Occipital lobe (tissue), 2 donors: ENCODE data around the gene SAMD14. TPM values are rescaled to one million over a fixed set of nuclear protein-coding genes. Genes with fewer than 3 reads are reported as not detected.

ENCODE experiments used
- DNase-seq: peaks from one replicate; lab custom pipeline; 2025; lab: John Stamatoyannopoulos, UW
- total RNA-seq: library from RNA; depleted of rRNA; stranded (reverse); fragments of >200 nt; gene quantifications from one replicate; pipeline ENCODE4 v1.2.3, GENCODE V29; 2014

The SAMD14 gene
- 21.5 TPM for total RNA-seq

DNA sequence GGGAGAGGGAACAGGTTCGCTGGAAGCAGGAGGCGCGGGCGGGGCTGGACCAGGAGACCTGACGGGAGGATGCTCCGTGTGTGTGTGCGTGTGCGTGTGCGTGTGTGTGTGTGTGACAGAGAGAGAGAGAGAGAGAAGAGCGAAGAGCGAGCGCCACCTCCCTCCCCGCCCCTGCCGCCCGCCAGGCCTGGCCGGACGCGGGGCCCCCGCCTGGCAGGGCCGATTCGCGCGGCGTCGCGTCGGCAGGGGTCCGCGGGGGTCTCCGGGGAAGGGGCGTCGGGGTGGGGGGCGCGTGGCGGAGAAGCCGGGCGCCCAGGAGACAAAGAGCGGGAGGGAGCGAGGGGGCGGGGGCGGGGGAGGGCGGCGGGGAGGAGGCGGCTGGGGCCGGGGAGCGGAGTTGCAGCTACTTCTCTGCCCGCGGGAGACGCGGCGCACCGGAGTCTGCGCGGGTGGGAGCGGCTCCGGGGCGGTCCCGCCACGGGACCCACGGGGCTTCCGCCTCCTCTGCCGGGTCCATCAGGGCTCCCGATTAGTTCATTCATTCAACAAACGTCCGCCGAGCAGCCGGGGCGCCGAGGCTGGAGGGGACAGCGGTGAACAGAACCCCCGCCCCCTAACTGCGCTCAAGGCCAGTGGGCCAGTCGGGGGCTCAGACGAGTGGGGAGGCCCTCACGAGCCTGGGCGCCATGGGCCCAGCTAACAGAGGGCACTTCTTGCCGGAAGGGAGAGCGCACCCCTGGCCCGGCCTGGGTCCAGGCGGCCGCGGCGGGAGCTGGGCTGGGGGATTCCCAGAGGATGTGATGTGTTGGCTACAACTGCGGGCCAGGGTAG lies at the start of gene SAMD14:
Gene SAMD14 (minus strand): TSS at position 433 of the 831 bp plus-strand sequence. CDS start 5,201 bp downstream, outside the sequence.
- DNase-seq = no peak

DNA sequence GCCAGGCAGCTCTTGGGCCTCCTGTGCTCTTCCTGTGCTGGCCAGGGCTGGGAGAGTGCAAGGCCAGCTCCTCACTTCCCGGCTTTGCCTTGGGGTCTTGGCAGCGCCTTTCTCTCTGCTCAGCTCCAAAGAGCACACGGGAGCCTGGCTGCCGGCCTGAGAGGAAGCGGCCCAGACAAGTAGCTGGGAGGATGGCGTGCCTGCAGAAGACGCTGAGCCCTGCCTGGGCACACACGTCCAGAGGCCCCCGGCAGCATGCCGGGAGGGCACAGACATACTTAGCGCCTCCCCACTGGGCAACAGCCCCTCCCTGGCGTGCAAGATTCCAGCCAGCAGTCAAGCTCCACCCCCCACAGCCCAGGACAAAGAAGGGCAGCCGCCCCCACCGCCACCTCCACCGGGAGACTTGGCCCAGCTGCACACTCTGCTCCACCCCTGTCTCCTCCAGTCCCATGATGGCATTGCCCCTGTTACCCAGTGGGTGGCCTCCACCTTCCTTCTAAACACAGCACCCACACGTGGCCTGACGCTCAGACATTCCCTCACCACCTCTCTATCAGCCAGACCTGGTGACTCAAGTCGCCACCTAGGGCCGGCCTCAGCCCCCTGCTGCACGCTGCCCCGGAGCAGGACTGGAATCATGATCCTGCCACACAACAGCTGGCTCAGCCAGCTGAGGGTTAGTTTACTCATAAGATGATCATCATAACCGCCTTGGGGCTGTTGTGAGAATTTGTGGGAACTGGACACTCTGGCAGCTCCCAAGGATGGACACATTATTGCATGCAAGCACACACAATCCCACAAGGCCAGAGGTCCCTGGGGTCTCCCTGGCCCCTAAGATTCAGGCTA lies 48.2 kb upstream of the SAMD14 start:
- no peak for DNase-seq

DNA sequence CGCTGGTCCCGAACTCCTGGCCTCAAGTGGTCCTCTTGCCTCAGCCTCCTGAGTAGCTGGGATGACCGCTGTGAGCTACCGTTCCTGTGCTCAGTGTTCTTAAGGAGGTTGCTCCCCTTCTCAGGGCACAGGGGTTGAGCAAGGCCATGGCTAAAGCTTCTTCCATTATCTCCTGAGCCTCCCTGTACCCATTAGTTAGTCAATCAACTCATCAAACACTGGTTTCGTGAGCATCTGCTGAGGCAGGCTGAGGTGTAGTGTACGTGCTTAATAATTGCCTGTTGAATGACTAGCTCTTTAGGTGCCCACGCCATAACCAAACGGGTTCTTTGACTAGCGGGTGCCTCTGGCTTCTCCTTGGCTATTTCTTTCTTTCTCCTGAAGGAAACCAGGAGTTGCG lies 47.5 kb upstream of the SAMD14 start:
- DNase-seq = no peak

DNA sequence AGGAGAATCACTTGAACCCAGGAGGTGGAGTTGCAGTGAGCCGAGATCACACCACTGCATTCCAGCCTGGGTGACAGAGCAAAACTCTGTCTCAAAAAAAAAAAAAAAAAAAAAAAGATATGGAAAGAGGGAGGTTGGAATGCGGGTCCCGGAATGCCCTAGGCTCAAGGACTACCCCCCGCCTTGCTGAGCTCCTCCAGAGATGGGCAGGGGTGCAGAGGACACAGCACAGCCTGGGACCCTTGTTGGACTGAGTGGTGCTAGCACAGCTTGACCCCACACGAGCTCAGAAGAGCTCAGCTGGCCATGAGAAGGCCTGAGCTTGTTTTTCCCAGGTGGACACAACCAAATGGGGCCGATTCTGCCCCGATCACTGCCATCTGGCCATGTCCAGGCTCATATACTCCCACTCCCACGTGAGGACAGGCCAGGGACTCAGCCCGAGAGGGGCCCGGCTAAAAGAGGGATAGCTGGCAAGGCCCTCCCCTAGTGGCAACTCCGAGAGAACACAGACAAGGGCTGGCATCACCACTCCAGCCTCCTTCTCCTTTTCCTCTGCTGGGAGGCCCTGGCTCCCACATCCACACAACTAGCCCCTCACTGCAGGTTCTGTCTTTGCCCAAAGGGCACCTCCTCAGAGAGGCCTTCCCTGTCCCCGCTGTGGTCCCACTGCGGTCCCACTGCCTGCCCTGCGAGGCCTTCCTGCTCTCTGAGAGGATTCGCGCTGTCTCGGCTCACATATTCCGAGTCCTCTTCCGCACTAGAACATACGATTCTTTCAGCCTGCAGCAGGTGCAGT lies 46.8 kb upstream of the SAMD14 start:
- no peak for DNase-seq

DNA sequence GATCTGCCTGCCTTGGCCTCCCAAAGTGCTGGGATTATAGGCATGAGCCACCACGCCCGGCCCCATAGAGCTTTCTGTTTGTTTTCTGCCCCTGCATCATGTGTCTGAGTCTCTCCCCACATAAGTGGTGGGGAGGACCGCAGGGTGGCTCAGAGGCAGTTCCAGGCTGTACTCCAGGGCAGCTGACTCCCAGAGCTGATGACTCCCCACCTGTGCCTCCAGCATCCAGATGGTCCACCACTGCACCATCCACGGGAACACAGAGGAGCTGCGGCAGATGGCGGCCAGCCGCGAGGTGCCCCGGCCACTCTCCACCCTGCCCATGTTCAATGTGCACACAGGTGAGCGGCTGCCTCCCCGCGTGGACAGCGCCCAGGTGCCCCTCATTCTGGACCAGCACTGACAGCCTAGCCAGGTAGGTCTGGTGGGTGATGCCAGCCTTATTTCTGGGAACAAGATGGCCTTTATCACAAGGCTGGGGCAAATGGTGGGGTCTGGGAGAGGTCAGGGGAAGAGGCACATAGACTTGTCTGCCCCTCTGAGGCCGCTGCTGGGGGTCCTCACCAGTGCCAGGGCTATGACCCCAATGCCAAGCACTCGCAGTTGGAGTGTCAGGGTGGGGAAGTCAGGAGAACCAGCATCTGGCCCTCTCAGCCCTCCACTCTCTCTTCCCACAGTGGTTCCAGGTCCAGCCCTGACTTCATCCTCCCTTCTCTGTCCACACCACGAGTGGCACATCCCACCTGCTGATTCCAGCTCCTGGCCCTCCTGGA lies 45.3 kb upstream of the SAMD14 start:
- DNase-seq = no peak

DNA sequence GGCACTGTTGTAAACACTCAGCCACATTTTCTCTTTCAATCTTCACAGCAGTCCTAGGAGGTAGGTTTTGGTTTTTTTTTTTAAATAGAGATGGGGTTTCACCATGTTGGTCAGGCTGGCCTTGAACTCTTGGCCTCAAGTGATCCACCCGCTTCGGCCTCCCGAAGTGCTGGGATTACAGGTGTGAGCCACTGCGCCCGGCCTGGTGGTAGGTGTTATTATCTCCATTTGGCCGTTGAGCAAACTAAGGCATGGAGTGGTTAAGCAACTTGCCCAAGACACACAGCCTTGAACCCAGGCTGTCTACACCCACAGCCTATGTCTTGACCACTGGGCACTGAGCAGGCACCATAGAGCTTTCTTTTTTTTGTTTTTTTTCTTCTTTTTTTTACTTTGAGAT lies 44.5 kb upstream of the SAMD14 start:
- DNase-seq = no peak

DNA sequence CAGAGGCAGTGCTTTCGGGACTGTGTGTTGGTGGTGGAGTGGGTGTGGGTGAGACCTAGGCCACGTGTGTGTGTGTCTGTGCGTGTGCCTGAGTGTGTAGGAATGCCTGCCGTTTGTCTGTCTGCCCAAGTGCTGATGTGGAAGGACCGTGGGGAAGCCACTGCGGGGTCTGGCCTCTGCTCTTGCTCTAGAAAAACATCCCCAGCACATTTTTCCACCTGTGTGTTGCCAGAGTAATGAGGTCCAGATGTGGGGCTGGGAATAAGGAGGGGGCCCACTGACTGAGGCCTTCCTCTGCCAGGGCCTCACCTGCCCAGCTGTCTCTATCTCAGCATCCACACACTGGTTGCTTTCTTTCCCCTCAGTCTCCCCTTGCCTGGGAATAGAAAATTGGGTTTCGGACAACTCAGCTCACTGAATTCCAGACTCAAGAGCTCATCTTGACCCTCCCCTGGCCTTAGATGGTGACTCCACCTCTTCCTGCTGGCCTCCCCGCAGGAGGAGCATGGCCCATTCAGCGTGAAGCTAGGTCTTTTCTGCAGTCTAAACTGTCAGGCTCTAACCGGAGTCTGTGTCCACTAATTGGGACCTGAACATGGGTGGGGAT lies 43.5 kb upstream of the SAMD14 start:
- no peak for DNase-seq

DNA sequence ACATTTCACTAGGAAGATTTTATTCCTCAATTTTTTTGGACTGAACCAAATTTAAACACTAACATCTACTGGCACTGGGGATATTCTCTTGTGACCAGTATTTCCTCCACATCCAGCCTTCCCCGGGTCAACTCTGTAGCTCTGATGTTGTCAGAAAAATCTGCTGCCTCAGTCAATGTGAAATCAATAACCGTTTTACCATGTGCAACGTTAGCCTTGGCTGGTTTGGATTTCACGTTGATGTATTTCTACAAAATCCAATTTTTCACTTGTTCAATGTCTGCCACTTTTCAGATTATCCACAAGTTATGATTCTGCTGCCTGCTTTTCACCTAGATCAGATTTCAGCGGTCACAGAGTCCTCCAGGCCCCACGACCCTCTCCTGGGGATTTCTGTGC lies 43.0 kb upstream of the SAMD14 start:
- no peak for DNase-seq

DNA sequence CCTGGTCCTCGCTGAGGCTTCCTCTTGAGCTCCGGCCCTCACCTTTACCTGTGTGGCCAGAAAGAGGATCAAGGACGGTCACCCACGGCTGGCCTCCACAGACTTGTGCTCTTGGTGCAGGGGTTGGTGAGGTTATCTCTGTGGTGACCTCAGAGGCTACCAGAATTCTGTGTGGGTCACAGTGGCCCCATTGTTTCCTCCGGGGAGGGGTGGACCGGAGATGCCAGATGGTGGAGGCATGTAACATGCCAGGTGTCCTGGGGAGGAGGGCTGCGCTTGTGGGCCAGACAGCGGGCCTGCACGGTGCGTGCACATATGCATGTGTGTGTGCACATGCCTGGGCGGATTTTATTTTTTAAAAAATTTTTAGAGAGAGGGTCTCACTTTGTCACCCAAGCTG lies 42.2 kb upstream of the SAMD14 start:
- DNase-seq = no peak

DNA sequence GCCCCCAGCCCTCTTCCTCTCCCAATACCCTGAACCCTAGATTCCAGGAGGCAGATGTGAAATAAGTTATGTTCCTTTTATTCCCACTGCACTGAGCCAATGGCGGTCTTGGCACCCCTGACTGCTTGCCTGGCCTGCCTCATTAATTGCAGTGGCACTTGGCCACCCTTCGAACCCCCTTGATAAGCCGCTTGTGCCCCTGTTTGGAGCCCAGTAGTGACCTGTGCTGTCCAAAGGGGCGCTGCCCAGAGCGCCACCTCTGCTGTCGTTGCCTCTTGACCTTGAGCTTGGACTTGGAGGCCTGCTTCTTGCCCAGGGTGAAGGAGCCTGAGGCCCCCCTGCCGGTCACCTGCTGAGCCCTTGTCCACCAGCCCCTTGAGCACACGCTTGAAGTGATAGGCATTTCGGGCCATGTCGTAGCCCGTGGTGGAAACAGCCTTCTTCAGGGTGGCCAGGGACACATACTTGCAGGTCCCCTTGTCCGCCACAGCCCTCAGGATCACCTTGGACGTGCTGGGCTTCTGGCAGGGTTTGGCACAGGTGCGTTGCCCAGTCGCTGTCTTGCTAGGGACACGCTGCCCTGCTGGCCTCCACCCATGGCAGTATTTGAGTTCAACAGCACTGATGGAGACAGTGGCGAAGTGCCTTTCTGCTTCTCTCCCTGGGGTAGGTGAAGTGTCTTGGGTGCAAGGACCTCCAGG lies 41.6 kb upstream of the SAMD14 start:
- no peak for DNase-seq

DNA sequence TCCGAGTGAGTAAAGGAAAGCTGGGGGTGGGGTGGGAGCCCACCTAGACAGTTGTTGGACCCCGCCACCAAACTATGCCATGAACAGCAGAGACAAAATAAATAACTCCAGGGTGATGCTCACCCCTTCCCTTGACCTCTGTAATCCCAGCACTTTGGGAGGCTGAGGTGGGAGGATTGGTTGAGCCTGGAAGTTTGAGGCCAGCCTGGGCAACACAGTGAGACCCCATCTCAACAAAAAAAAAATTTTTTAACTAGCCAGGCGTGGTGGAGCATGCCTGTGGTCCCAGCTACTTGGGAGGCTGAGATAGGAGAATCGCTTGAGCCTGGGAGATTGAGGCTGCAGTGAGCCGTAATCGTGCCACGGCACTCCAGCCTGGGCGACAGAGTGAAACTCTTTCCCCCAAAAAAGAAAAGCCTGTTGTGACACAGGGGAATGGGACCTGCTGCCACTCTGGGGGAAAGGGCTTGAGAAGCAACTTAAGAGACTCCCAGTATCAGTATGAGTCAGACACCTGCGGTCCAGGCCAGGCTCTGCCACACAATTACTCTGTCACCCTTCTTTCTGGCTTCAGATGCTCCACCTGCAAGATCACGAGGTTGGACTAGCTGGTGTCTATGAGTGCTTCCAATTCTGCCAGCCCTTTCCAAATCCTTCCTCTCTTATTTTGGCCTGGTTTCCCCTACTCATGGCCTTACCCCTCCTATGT lies 40.9 kb upstream of the SAMD14 start:
- DNase-seq = no peak

DNA sequence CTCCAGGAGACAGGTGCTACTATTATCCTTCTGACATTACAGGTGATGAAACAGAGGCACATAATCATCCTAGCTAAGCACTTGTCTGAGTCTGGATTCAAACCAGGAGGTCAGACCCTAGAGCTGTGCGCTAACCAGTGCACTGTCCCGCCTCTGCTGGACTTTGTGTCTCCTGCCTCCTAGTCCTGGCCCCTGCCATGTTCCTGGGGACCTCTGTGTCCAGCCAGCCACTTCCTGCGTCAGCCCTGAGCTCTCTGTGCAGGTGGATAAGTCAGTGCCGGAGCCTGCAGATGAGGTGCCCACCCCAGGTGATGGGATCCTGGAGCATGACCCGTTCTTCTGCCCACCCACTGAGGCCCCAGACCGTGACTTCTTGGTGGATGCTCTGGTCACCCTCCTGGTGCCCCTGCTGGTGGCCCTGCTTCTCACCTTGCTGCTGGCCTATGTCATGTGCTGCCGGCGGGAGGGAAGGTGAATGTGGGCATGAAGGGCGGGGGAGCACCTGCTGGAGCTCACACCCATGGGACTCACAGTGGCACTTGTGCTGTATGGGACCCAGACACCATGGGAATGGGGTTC lies 40.0 kb upstream of the SAMD14 start:
- DNase-seq = no peak

DNA sequence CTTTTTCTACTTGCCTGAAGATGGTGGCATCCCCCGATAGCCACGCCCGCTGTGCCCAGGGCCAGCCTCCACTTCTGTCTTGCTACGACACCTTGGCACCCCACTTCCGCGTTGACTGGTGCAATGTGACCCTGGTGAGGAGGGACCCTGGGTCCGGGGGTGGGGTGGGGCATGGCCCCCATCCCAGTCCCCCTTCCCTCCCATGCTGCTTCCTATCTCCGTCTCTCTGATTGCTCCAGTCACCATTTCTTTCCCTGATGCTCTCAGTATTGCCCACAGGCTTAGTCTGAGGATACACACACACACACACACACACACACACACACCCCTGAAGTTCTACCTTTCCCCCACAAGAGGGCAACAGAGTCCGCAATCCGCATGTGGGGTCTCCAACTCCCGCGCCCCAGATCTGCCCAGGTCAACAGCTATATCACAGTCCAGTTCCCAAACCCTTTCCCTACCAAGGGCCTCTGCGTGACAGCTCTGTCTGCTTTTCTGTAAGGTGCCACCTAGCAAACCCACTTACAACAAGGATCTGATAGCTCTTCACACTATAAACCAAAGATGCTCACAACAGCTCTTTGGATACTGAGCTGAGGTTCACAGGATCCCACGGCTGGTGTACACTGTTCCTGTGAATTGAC lies 39.3 kb upstream of the SAMD14 start:
- peak; percentile 22 for DNase-seq

DNA sequence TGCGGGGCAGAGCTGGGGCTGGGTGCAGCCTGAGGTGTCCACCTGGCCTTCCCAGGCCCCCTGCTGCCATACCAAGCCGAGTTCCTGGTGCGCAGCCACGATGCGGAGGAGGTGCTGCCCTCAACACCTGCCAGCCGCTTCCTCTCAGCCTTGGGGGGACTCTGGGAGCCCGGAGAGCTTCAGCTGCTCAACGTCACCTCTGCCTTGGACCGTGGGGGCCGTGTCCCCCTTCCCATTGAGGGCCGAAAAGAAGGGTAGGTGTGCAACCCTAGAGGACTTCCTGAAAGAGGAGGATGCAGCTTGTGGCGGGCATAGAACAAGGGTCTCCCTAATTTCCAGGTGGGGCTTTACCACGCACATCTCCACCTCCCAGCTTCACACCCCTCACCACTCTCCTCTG lies 38.4 kb upstream of the SAMD14 start:
- no peak for DNase-seq

DNA sequence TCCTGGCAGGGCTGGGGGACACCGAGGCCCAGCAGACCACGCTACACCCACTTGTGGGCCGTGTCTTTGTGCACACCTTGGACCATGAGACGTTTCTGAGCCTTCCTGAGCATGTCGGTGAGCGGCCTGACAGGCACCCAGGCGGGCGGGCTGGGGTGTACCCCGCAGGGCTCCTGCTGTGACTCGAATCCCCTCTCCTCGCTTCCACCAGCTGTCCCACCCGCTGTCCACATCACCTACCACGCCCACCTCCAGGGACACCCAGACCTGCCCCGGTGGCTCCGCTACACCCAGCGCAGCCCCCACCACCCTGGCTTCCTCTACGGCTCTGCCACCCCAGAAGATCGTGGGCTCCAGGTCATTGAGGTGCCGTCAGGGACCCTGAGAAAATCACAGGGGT lies 37.4 kb upstream of the SAMD14 start:
- no peak for DNase-seq

DNA sequence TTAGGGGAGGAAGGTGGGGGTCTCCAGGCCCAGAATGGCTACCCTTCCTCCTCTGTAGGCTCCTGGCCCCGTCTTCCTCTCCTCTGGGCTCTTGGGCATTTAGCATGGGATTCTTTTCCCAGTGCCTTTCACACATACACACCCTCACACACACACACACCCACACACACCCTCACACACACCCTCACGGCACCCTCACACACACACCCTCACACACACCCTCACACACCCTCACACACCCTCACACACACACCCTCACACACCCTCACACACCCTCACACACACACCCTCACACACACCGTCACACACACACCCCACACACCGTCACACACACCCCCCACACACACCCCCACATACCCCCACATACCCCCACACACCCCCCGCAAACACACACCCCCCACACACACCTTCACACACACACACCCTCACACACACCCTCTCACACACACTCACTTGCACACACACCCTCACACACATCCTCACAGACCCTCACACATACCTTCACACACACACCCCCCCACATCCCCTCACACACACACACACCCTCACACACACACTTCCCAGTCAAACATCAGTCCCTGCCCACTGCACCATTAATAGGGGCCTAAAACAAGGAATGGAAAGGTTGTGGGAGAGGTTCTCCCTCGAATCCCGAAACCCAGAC lies 36.7 kb upstream of the SAMD14 start:
- DNase-seq = no peak

DNA sequence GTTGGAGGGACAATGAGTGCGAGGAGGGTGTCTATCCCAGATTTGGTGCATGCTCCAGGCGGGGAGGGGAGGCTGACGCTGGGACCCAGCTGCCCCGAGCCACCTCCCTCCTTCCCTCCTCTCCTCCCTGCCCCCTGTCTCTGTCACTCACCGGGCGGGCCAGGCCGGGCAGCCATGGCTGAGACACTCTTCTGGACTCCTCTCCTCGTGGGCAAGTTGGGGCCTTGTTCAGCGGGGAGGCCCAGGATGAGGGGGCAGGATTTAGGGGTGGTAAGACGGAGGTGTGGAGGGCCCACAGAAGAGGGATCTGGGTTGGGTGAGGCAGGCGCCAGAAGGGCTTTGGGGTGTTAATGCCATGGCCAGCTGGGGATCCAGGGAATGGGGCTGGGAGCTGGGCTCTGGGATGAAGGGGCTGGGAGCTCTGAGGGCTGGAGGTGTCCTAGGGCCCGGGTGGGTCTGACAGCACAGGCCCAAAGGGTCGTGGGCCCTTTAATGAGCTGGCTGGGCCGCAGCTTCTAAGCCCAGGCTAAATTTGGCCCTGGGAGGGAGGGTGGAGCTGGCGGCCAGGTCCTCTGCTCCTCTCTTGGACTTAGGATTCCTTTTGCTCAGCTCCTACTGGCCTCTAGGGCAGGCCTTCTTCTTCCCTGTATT lies 36.0 kb upstream of the SAMD14 start, which contains the start of gene SGCA:
Gene SGCA (plus strand): TSS at position 139 of the 651 bp plus-strand sequence. CDS start 36 bp downstream, at position 175.
- no peak for DNase-seq
